ENCODE measurements around the gene PID1. TPM values are rescaled to one million over a fixed set of nuclear protein-coding genes. Genes with fewer than 3 reads are reported as not detected.

PID1 gene
- total RNA-seq, 1 donor from 2014 or later, result 5.3 TPM

DNA sequence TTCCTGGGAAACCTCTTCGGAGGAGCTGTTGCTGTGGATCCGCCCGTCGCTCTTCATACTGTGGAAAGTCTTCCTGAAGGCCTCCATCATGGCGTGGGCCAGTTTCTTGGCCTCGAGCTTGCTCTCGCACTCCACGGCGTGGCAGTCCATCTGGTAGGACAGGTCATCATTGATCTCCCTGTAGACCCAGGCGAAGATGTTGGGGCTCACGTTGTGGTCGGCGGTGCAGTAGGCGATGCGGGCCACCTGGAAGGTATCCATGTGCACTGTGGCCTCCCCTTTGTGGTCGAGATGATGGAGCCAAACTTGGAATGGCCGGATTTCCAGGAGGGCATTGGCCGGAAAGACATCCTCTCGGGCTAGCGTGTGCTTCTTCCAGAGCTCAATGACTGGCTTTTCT is 245.4 kb downstream of the PID1 start:
- Mint-ChIP-seq H3K27me3 (ENCODE audit: unreplicated experiment) (peaks cover 1% of the 10 kb centered on the region), H3K36me3 (ENCODE audit: unreplicated experiment) (no peaks in the 10 kb centered on the region), H3K4me3 (ENCODE audit: unreplicated experiment) (no peak overlapping the region), H3K9me3 (ENCODE audit: unreplicated experiment) (no peaks in the 10 kb centered on the region), H3K4me1 (ENCODE audit: low read depth, unreplicated experiment) (no peaks in the 10 kb centered on the region), H3K27ac (ENCODE audit: unreplicated experiment) (no peak overlapping the region)
- TF ChIP-seq, protein P1, sequence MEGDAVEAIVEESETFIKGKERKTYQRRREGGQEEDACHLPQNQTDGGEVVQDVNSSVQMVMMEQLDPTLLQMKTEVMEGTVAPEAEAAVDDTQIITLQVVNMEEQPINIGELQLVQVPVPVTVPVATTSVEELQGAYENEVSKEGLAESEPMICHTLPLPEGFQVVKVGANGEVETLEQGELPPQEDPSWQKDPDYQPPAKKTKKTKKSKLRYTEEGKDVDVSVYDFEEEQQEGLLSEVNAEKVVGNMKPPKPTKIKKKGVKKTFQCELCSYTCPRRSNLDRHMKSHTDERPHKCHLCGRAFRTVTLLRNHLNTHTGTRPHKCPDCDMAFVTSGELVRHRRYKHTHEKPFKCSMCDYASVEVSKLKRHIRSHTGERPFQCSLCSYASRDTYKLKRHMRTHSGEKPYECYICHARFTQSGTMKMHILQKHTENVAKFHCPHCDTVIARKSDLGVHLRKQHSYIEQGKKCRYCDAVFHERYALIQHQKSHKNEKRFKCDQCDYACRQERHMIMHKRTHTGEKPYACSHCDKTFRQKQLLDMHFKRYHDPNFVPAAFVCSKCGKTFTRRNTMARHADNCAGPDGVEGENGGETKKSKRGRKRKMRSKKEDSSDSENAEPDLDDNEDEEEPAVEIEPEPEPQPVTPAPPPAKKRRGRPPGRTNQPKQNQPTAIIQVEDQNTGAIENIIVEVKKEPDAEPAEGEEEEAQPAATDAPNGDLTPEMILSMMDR (IDR thresholded peaks at IDR 0.05; ENCODE audit: partially characterized antibody, unreplicated experiment), result no peak
- DNase-seq, result no peak

DNA sequence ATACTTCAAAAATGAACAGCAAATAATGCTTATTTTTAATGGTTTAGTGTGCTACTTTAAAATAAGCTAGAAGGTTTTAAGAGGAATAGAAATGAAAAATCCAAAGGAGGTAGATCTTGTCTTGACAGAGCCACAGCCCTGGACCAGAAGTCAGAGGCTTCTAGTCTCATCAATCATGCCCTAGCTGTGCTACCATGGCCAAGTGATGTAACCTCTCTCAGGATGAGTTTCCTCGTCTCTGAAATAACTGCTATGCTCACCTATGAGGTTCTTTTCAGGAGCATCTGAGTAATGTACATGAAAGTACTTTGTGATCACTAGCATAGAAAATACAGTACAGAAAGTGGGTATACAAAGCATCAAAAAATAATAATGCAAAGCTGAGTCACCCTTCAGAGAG is 248.4 kb downstream of the PID1 start:
- DNase-seq, result no peak
- Mint-ChIP-seq H3K4me1 (ENCODE audit: low read depth, unreplicated experiment) (no peaks in the 10 kb centered on the region), H3K9me3 (ENCODE audit: unreplicated experiment) (no peaks in the 10 kb centered on the region), H3K4me3 (ENCODE audit: unreplicated experiment) (no peak overlapping the region), H3K27me3 (ENCODE audit: unreplicated experiment) (peaks cover 1% of the 10 kb centered on the region), H3K27ac (ENCODE audit: unreplicated experiment) (no peak overlapping the region), H3K36me3 (ENCODE audit: unreplicated experiment) (no peaks in the 10 kb centered on the region)
- TF ChIP-seq, protein P1 (IDR thresholded peaks at IDR 0.05; ENCODE audit: partially characterized antibody, unreplicated experiment), result no peak

DNA sequence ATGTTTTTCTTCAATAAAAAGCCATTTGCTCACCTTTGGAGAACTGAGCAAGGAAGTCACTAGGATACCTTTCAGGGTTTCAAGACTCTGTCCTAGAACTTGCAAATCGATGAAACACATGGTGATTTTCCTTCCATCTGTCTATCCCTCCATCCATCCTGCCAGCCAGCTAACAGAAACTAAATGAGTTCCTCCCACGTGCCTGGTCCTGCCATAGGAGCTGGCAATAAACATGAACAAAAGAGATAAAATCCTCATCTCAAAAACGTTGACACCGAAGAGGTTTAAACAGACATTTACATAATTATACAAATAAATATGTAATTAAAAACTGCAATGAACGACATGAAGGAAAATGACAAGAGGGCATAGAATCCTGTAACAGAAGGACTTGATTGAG is 249.0 kb downstream of the PID1 start:
- TF ChIP-seq, protein P1 (IDR thresholded peaks at IDR 0.05; ENCODE audit: partially characterized antibody, unreplicated experiment), result no peak
- DNase-seq, result no peak
- H3K36me3 Mint-ChIP-seq (ENCODE audit: unreplicated experiment), result no peaks in the 10 kb centered on the region
- no peaks in the 10 kb centered on the region for H3K4me1 Mint-ChIP-seq (ENCODE audit: low read depth, unreplicated experiment)
- H3K4me3 Mint-ChIP-seq (ENCODE audit: unreplicated experiment), result no peak overlapping the region
- H3K9me3 Mint-ChIP-seq (ENCODE audit: unreplicated experiment), result no peaks in the 10 kb centered on the region
- H3K27ac Mint-ChIP-seq (ENCODE audit: unreplicated experiment), result no peak overlapping the region
- peaks cover 1% of the 10 kb centered on the region for H3K27me3 Mint-ChIP-seq (ENCODE audit: unreplicated experiment)

DNA sequence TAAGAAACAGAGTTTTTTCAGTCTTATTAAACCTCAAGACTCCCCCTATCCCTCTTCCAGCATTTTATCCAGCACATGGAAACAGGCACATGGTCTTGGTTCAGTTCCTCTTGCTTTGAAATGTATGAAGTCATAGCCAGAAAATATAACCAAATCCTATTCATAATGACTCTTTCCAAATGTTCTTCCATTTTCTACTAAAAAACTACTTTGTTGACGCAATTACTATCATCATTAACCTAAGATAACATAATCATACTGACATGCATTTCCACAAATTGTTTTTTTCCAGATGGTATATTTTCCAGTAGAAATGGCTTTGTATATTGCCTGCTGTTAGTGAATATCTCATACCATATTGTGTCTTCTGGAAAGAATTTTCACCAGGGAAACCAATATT is 261.3 kb downstream of the PID1 start:
- Mint-ChIP-seq H3K9me3 (ENCODE audit: unreplicated experiment) (no peaks in the 10 kb centered on the region), H3K27me3 (ENCODE audit: unreplicated experiment) (peaks cover 2% of the 10 kb centered on the region), H3K27ac (ENCODE audit: unreplicated experiment) (no peak overlapping the region), H3K36me3 (ENCODE audit: unreplicated experiment) (no peaks in the 10 kb centered on the region), H3K4me3 (ENCODE audit: unreplicated experiment) (no peak overlapping the region), H3K4me1 (ENCODE audit: low read depth, unreplicated experiment) (no peaks in the 10 kb centered on the region)
- TF ChIP-seq, protein P1 (IDR thresholded peaks at IDR 0.05; ENCODE audit: partially characterized antibody, unreplicated experiment), result no peak
- DNase-seq, result no peak

DNA sequence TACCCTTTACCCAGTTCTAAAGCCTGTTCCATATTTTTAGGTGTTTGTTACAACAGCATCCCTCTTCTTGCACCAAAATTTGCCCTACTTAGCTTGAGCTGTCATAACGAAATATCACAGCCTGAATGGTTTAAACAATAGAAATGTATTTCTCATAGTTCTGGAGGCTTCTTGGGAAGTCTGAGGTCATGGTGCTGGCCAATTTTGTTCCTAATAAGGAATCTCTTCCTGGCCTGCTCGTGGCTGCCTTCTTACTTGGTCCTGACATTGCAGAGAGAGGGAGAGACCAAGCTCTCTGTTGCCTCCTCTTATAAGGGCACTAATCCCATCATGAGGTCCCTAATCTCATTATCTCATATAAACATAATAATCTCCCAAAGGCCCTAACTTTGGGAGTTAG is 267.8 kb downstream of the PID1 start:
- TF ChIP-seq, protein P1 (IDR thresholded peaks at IDR 0.05; ENCODE audit: partially characterized antibody, unreplicated experiment), result no peak

More for the DNA sequence above, 267.8 kb downstream of the PID1 start:
- Mint-ChIP-seq H3K27ac (ENCODE audit: unreplicated experiment) (no peak overlapping the region), H3K36me3 (ENCODE audit: unreplicated experiment) (peaks cover 11% of the 10 kb centered on the region), H3K9me3 (ENCODE audit: unreplicated experiment) (peaks cover 8% of the 10 kb centered on the region), H3K4me1 (ENCODE audit: low read depth, unreplicated experiment) (no peaks in the 10 kb centered on the region), H3K27me3 (ENCODE audit: unreplicated experiment) (no peaks in the 10 kb centered on the region), H3K4me3 (ENCODE audit: unreplicated experiment) (no peak overlapping the region)
- no peak for DNase-seq
